Upper lobe of left lung (tissue), 6 donors: ENCODE measurements around the gene OR52E4. TPM values are rescaled to one million over a fixed set of nuclear protein-coding genes. Genes with fewer than 3 reads are reported as not detected.
A peak's percentile ranks its signal among the peaks of the same experiment; 100 is the strongest.

ENCODE experiments used
- ATAC-seq, 2 donors: fragments of 200-7000 bp; cut with Tn5 transposase; one replicate each; pipeline ENCODE4 v1.9.1; 2022; ENCODE audit warnings: mild to moderate bottlenecking in 2 of 2, moderate library complexity in 2 of 2; ENCODE audit not compliant: low FRiP score in 2 of 2
- DNase-seq, 2 donors: peaks; one replicate each; pipeline ENCODE4 v3.0.0-alpha.2; 2019 to 2020
- H3K27ac ChIP-seq, 4 donors: fragments of 200-600 bp; sonication (generic); one replicate each; pipeline ENCODE4 v1.5.1; 2016 to 2019
- H3K27me3 ChIP-seq, 4 donors: fragments of 200-600 bp; sonication (generic); one replicate each; pipeline ENCODE4 v1.5.1; 2017 to 2019
- H3K36me3 ChIP-seq, 4 donors: fragments of 200-600 bp; sonication (generic); one replicate each; pipeline ENCODE4 v1.5.1; 2016 to 2019
- H3K4me1 ChIP-seq, 4 donors: fragments of 200-600 bp; sonication (generic); one replicate each; pipeline ENCODE4 v1.5.1; 2018 to 2019
- H3K4me3 ChIP-seq, 4 donors: fragments of 200-600 bp; sonication (generic); one replicate each; pipeline ENCODE4 v1.5.1; 2017 to 2019; ENCODE audit warnings: mild to moderate bottlenecking in 2 of 4, moderate library complexity in 1 of 4
- H3K9me3 ChIP-seq, 4 donors: fragments of 200-600 bp; sonication (generic); one replicate each; pipeline ENCODE4 v1.5.1; 2018 to 2019
- CTCF ChIP-seq, 6 experiments: fragments of 450-650 bp in 4 of 6; fragments of 200-600 bp in 2 of 6; sonication (generic) in 2 of 6; IDR thresholded peaks; one replicate each; pipeline ENCODE4 v1.5.1; 2016 to 2019; ENCODE audit warnings: antibody characterized with exemption in 6 of 6
- EP300 ChIP-seq, 4 donors: sonication (generic); formaldehyde crosslinking; IDR thresholded peaks; one replicate each; pipeline ENCODE4 v1.5.1; 2017; ENCODE audit warnings: antibody characterized with exemption in 4 of 4, control low read depth in 2 of 4
- POLR2A ChIP-seq, 4 donors: fragments of 450-650 bp; IDR thresholded peaks; one replicate each; pipeline ENCODE4 v1.5.1; 2016 to 2017; ENCODE audit warnings: antibody characterized with exemption in 4 of 4, mild to moderate bottlenecking in 2 of 4
- POLR2AphosphoS5 ChIP-seq, 2 donors: sonication (generic); formaldehyde crosslinking; IDR thresholded peaks; one replicate each; pipeline ENCODE4 v1.5.1; 2017; ENCODE audit warnings: antibody characterized with exemption in 2 of 2
- WGBS, 2 donors: methylation state at CpG; one replicate each; pipeline ENCODE4 v1.1.5; 2017 to 2018; 5-methylcytosine and 5-hydroxymethylcytosine counted together
- total RNA-seq, 6 donors: library from RNA; depleted of rRNA in 4 of 6; stranded (reverse); fragments of >200 nt in 4 of 6; gene quantifications; one replicate each; pipeline versions ENCODE4 v1.1.0 to v1.2.1, GENCODE V29; 2016 to 2021
- donor health status: DM: no; HTN: no; CAD: no; lungs with moderate emphysema.
- donor health status: DM: no; HTN: yes; CAD: no; lungs with severe emphysema.

Gene OR52E4
- total RNA-seq, 6 donors from 2014 or later: not detected

- Histone ChIP-seq H3K36me3 (no peaks in the 10 kb centered on the region), H3K4me3 (no peak overlapping the region), H3K27ac (no peak overlapping the region), H3K4me1 (no peaks in the 10 kb centered on the region), H3K9me3 (peaks cover 0 to 2% (median 0%) of the 10 kb centered on the region in 4 donors), H3K27me3 (no peaks in the 10 kb centered on the region)
- no peak for DNase-seq
- no peak for ATAC-seq
- TF ChIP-seq EP300 (IDR thresholded peaks at IDR 0.05): no peak
- no peak for TF ChIP-seq POLR2AphosphoS5 (IDR thresholded peaks at IDR 0.05)
- TF ChIP-seq CTCF (IDR thresholded peaks at IDR 0.05): no peak
- no peak for TF ChIP-seq POLR2A (IDR thresholded peaks at IDR 0.05)
These were observed 43.4 kb downstream of the OR52E4 start for GRCh38 chr11:5923794-5924193.

GRCh38 chr11:5928271-5928670 is 47.8 kb downstream of the OR52E4 start:
- ATAC-seq: no peak
- no peak for TF ChIP-seq EP300 (IDR thresholded peaks at IDR 0.05)
- no peak for TF ChIP-seq CTCF (IDR thresholded peaks at IDR 0.05)
- TF ChIP-seq POLR2A (IDR thresholded peaks at IDR 0.05): no peak
- no peak for TF ChIP-seq POLR2AphosphoS5 (IDR thresholded peaks at IDR 0.05)
- WGBS, 2 donors: 94 to 96% methylated on average over 17 of the region's 17 CpGs
- no peaks in the 10 kb centered on the region for H3K4me1 ChIP-seq
- no peaks in the 10 kb centered on the region for H3K36me3 ChIP-seq
- no peaks in the 10 kb centered on the region for H3K27me3 ChIP-seq
- H3K27ac ChIP-seq: no peak overlapping the region
- no peak overlapping the region for H3K4me3 ChIP-seq
- DNase-seq: no peak
- H3K9me3 ChIP-seq: peaks cover 0 to 2% (median 0%) of the 10 kb centered on the region in 4 donors

GRCh38 chr11:5928811-5929210 is 48.4 kb downstream of the OR52E4 start:
- no peak for TF ChIP-seq CTCF (IDR thresholded peaks at IDR 0.05)
- no peak for TF ChIP-seq EP300 (IDR thresholded peaks at IDR 0.05)
- no peak for TF ChIP-seq POLR2AphosphoS5 (IDR thresholded peaks at IDR 0.05)
- no peak for TF ChIP-seq POLR2A (IDR thresholded peaks at IDR 0.05)
- Histone ChIP-seq H3K36me3 (no peaks in the 10 kb centered on the region), H3K4me1 (no peaks in the 10 kb centered on the region), H3K27ac (no peak overlapping the region), H3K4me3 (no peak overlapping the region), H3K9me3 (peaks cover 0 to 2% (median 0%) of the 10 kb centered on the region in 4 donors), H3K27me3 (no peaks in the 10 kb centered on the region)
- no peak for DNase-seq
- no peak for ATAC-seq
- WGBS, 2 donors: 83 to 91% methylated on average over 7 to 15 of the region's 15 CpGs

GRCh38 chr11:5929571-5930368 is 49.3 kb downstream of the OR52E4 start:
- no peaks in the 10 kb centered on the region for H3K36me3 ChIP-seq
- H3K4me3 ChIP-seq: no peak overlapping the region
- DNase-seq: peak in 1 of 2 donors; percentile 63
- H3K27me3 ChIP-seq: no peaks in the 10 kb centered on the region
- H3K27ac ChIP-seq: no peak overlapping the region
- H3K9me3 ChIP-seq: peaks cover 0 to 2% (median 0%) of the 10 kb centered on the region in 4 donors
- no peaks in the 10 kb centered on the region for H3K4me1 ChIP-seq
- TF ChIP-seq POLR2A (IDR thresholded peaks at IDR 0.05) (no peak), EP300 (IDR thresholded peaks at IDR 0.05) (no peak), CTCF (IDR thresholded peaks at IDR 0.05) (no peak), POLR2AphosphoS5 (IDR thresholded peaks at IDR 0.05) (no peak)
- peak in 1 of 2 donors; percentile 36 for ATAC-seq
- WGBS, 2 donors: 93 to 95% methylated on average over 31 of the region's 31 CpGs

- Histone ChIP-seq H3K27ac (no peak overlapping the region), H3K4me3 (no peak overlapping the region), H3K9me3 (peaks cover 0 to 5% (median 0%) of the 10 kb centered on the region in 4 donors), H3K36me3 (no peaks in the 10 kb centered on the region), H3K4me1 (no peaks in the 10 kb centered on the region), H3K27me3 (no peaks in the 10 kb centered on the region)
- ATAC-seq: no peak
- 89 to 92% methylated on average over 9 to 19 of the region's 19 CpGs for WGBS, 2 donors
- TF ChIP-seq POLR2A (IDR thresholded peaks at IDR 0.05) (no peak), CTCF (IDR thresholded peaks at IDR 0.05) (no peak), POLR2AphosphoS5 (IDR thresholded peaks at IDR 0.05) (no peak), EP300 (IDR thresholded peaks at IDR 0.05) (no peak)
- DNase-seq: peak in 1 of 2 donors; percentile 68
These were observed 50.2 kb downstream of the OR52E4 start for GRCh38 chr11:5930614-5931013.
